ELF-1 (cell line): ENCODE data around the gene EYS.
"Not testable (repeated sequence)": the region's sequence is repeated elsewhere in the genome, so short reads cannot be mapped to it uniquely, and the experiment has no call there.

ENCODE experiments used
- DNase-seq: peaks from one replicate; pipeline ENCODE4 v3.0.0-alpha.2; 2016; ENCODE audit warnings: low read depth, low spot score

The EYS gene

DNA sequence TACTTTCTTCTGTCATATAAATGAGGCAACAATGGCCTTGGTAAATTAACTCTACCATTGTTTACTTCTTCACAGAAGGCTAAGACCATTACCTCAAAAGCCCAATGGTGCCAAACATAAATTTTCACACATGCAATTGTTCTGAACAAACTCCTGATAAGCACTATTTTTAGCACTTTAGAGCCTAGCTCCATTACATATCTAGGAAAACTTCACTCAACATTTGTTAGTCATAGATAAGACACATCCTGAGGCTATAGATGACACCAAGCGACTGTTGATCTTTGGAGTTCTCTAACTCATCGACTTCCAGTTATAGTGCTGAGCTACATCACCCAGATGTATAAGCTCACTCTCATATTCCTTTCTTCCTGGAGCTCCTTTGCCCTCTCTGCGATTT, 245.9 kb downstream of the EYS start:
- no peak for DNase-seq

DNA sequence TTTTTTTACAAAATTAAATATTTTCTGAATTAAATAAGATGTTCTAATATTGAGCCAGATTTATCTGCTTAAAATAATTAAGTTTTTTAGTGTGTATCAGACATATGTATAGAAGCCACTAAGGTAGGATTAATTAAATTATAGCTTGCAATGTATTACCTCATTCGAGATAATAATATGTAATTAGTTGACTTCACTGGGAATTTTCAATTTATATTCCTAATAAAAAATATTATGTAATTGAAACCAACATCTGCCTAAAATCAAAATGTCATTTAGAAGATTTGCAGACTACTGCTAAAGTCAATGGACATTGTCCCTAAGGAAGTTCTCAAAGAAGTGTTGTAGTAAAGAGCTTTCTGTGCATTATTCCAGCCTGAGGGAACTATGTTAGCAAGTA, 254.7 kb downstream of the EYS start:
- no peak for DNase-seq

DNA sequence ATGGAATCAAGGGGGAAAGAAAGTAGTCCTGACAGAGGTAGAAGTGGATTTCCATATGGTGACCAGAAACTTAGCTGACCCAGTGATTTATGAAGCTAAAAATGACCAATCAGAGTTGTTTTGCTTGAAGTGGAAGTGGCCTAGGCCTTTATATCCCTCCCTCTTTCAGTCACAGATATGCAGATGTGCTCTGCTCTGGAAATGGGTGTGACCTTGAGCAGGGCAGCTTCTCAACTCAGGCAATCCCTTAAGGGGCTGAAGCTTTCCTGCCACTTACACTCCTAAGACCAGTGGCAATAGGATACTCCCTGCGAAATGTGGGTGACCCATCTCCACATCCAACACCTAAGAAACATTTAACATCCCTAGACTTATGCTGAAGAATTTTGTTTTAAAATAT, 256.6 kb downstream of the EYS start:
- peak; percentile 3 for DNase-seq

DNA sequence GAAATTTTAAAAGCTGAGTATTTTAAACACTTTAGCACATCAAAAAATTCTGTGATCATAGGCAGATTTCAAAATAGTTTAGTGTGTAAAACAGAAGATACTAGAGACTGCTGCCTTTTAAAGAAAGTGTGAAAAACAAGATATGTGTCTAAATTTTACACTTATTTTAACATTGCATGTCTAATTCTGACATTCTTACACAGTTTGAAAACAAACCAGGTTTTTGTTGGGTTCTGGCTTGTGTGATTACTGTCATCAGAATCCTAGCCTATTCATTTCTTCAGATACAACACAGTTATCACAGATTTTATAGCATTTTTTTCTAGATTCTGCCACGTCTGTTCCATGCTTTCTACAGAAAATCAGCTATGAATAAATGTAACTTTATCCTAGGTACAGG, 257.1 kb downstream of the EYS start:
- no peak for DNase-seq

DNA sequence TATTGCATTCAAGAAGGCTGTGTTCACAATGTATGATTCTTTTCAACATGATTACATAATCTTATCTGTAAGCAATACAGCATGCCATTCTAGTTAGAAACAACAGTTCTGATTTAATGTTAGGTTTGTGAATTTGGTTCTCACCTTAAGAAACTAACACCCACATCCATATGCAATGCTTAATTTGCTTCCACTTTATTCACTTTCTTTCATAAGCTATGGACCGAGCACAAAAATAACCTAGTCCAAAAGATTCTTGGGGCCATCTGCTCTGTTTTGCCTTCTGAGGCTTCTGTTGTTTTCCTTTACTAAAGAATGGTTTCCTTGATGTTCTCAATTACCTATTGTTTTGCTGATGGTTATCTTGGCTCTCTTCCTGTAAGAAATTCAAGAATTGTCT, 258.2 kb downstream of the EYS start:
- no peak for DNase-seq

DNA sequence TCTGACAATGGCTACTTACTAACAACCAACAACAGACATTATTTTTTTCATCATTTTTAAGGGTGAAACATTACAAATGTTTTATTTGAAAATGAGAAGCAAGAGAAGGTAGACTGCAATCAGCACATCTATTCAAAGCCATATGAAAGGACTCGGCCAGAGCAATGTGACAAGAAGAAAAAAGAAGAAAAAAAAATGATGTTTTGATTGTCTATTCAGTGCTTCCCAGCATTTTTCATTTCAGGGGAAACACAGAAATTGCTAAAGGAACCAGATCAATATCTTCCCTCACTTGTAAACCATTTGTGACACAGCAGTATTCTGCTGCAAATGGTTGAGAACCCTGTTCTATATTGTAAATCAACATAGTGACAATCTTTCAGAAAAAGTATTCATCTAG, 270.7 kb downstream of the EYS start:
- DNase-seq = no peak

DNA sequence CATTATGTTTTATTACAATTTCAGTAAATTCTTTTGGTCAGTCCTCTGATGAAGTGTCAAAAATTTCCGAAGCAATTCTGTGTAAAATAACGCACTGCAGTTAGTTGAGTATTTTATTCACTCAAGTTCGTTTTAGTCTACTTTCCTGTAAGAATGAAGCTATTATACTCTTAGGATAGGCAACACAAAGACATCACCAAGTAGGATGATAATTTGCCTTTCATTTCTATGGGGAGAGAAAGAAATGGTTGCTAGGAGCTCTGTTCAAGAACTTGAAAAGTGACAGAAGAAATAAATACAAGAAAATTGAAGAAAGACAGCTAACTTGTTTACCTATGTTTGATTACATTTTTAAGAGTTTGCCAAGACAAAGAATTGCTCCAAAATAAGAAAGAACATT, 290.4 kb downstream of the EYS start:
- DNase-seq = no peak

DNA sequence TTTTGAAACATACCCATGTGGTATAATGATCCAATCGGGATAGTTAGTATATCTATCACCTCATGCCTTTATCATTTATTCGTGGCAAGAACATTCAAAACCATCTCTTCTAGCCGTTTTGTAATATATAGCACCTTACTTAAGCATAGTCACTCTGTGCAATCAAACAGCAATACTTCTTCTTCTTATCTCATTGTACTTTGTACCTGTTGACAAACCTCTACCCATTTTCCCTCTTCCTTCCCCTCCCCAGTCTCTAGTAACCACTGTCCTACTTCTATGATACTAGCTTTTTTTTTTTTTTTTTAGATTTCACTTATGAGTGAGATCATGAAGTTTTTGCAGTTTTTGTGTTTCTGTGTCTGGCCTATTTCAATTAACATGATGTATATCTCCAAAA, 296.7 kb downstream of the EYS start:
- no peak for DNase-seq

DNA sequence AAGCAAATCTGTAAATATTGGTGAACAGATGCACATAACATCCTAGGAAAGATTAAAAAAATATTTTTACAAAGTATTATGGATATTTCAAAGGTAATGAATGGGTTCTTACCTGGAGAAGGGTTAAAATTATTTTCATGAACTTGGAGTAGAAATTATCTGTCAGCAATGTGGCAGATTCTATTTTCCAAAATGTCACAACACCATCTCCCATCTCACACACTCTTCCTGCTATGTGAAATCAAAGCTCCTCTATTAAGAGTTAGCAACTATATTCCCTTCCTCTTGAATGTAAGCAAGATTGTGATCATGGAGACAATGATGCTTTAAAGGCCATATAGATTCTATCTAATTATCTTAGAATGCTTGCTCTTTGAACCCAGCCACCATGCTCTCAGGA, 304.5 kb downstream of the EYS start:
- DNase-seq = no peak

DNA sequence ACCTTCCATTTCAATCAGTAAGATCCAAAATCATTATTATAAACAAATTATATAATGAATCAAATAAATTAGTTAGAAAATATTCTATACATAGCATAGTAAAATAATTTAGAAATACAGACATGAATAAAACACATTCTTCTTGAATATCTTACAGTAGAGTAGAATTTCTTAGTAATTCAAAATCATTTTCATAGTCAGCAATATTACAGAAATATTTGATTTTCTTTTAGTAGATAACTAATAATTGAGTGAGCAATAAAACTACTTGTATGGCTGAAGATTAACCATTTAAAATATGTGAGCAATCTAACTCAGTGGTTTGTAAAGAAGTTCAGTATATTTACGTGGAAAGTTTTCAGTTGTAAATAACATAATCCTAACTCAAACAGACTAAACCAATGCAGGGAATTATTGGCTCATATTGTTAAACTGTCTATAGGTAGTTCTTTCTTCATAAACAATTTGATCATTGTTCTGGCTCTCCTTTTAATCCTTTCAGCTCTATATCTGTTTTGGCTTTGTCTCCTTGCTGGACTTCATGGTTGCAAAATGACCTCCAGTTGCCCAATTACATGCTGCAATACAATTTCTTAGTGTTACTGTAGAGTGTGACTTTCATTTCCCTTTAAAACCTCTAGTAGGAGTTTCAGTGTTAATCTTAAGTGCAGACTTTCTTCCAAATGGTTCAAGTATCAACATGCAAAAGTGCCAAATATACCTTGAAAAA, 307.5 kb downstream of the EYS start:
- DNase-seq = no peak

DNA sequence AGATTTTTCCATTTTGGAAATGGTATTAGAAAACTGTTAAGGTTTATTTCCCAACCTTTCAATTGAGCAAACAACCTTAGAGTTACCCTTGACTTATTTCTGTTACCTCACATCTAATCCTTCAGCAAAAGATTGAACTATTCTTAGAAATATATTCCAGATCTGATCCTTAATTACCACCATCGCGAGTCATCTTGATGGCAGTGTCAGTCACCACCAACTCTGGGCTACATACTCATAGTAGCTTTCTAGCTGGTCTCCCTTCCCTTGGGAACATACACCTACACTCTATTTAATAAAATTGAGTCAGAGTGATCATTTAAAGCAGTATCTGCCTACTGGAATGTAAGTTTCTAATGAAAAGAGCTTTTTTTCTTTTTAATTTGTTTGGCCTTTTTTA, 308.2 kb downstream of the EYS start:
- DNase-seq = no peak

DNA sequence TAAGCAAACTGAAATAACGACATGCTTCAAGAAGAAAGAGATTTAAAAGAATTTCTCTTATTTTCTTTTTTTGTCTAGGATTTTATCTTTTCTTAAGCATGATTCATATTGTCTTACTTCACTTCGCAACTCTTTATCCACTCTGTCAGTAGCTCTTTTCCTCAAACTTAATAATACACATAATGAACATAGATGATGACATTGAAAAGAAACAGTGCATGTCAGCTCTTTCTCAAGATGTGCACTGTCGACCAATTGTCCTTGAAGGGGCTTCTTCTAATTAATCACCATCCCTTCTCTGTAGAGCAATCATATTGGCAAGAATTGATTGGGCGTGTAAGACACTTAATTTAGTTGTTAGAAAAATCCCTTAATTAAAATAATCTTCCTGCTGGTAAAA, 356.5 kb downstream of the EYS start:
- no peak for DNase-seq

DNA sequence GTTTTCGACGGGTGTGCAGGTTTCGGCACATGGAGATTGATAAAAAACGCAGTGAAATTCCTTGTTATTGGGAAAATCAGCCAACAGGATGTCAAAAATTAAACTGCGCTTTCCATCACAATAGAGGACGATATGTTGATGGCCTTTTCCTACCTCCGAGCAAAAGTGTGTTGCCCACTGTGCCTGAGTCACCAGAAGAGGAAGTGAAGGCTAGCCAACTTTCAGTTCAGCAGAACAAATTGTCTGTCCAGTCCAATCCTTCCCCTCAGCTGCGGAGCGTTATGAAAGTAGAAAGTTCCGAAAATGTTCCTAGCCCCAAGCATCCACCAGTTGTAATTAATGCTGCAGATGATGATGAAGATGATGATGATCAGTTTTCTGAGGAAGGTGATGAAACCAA, 404.4 kb downstream of the EYS start:
- DNase-seq = not testable (repeated sequence)

DNA sequence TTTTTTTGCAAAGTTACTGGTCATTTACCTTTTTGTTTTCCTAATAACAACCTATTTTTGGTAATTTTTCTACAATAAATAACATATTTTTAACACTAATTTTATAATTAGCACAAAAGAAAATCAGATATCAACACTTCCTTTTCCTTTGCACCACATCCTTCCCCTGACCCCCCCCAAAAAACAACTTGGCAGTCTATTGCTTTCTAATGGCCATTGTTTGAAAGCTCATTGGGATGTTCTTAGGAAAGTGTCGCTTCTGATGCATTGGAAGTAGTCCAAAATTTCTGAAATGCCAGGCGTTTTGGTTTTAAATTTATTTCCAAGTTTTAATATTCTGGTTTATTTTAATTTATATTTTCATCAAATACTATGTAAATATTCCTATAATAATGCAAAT, 407.8 kb downstream of the EYS start:
- DNase-seq = no peak

DNA sequence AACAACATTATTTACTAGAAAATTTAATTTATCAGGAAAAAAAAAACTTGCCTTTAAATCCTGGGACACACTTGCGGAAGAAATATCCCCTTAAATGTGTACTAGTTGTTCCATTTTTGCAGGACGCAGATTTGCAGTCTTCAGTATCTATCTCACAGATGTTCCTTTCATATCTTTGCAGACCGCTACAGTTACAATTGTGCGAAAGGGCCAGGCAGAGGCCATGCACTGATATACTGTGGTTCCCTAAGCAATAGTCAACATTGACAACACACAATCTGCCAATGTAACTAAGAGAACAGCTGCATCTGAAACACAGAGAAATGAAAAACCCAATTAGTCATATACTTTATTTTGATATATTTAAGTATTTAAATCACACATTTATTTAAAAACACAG, 411.2 kb downstream of the EYS start:
- no peak for DNase-seq

DNA sequence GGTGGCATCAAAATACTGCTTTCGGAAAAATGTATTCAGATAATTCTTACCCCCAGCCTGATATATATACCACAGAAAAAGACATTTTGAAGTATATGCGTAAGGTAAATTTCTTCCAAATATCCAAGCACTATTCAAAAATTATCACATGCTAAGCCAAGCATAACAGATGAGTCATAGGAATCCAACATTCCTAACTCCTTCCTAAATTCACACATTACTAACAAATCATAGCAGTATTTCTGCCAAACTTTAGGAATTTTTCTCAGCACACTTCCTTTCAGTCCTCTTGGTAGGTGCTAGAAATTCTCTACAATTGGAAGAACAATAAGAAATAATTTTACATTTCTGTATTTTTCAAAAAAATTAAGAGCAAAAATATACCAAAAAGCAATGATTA, 417.5 kb downstream of the EYS start:
- DNase-seq = no peak

DNA sequence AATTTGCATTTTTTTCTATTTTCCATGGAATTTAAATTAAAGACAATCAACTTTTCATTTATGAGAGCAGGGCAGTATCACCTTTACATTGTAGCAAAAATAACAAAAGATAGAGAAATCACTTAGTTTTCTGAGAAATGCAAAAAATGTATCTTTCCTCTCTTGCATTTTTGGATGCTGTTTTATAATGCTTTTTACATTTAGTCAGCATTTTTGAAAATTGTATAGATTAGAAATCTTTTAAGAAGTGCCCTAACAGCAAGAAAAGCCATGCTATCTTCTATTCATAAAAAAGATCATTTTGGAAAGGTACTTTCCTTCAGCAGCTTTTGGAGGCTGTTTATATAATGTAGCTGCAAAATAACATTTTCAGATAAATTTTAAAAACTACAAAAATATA, 421.8 kb downstream of the EYS start:
- no peak for DNase-seq

DNA sequence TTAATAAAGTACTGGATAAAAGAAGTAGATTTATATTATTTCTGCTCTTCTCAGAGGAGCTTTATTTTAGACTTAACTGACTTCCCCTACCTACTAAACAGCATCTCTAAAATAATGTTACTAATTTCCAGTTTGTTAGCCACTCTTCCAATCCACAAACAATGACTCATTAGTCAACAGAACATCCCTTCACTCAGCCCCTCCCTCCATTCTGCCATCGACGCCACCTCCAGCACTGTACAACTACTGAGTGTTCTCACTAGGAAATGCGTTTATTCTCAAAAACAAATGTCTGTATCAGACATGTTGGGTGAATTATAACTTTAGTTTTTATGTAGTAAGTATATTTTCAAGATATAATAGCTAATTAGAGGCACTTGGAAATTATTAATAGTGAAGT, 427.0 kb downstream of the EYS start:
- DNase-seq = no peak

DNA sequence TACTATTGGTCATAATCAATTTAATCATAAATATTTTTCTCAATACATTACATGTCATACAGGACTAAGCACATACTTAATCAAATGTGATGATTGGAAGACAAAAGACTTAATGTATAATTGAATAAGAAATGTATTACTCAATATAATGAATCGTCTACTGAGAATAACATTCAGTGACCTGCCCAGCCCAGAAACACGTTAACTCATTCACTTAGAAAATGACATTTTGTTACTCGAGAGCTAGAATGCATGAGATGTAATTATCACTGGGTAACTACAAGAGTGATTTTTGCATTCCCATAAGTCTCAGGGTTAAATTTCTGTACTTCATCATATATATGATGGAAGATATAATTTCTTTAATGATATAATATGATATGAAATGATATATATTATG, 444.8 kb downstream of the EYS start:
- DNase-seq = no peak

DNA sequence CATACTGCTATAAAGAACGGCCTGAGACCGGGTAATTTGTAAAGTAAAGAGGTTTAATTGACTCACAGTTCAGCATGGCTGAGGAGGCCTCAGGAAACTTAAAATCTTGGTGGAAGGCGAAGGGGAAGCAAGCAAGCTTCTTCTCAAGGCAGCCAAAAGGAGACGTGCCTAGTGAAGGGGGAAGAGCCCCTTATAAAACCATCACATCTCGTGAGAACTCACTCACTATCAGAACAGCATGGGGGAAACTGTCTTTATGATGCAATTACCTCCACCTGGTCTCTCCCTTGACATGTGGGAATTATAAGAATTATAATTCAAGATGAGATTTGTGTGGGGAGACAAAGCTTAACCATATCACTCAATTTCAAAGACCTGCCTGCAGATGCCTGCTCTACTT, 447.0 kb downstream of the EYS start:
- DNase-seq = no peak

DNA sequence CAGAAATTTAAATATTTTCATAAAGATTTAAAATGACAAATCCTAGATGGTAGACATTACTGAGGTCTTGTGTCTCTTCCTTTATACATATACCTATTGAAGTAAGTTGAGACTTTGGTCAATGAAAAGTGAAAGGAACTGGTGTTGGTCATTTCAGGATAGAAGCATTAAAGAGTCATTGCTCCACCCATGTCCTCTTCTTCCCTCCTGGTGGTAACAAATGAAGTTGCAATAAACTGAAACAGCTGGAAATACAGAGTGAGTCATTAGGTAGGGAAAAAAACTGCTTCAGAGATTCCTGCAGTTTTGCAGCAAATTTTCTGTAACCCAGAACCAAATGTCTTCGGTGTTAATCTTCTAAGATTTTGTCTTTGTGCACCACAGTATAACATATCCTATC, 448.0 kb downstream of the EYS start:
- DNase-seq = no peak

DNA sequence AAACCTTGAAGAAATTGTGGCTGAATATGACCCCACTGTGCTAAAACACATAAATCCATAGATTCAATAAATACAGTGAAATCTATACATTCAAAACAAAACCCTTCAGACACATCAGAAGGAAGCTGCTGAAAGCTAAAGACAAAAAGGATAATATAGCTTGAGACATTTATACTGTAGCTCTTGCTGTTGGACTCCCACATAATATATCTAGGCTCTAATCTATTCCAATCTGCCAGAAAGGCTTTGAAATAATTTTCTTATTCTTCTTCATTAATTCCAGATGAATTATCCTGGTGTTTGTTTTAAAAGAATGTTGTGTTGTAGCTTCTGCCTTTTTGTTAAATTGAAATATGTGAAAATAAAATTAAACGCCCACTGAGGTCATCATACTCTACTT, 454.0 kb downstream of the EYS start:
- DNase-seq = no peak

DNA sequence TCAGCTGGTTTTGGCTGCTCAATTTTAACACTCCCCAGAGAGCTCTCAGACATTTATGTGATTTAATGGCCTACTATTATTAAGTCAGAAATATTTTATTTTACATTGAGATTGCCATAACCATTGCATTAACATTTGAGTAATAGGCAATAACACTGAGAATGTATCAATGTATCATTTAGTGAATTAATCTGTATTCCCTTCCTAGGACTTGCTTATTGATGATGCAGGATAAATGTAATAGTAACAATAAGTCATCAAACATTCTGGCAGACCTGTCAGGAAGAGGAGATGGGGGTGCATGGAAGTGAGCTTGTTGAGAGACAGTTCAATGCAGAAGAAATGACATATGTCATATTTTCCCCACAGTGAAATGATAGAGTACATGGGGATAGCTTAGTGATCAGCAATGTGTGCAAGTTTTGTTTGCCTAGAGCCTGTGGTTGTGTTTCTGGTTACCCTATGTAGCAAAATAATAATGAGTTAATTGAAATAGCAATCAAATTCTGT, 458.9 kb downstream of the EYS start:
- no peak for DNase-seq

DNA sequence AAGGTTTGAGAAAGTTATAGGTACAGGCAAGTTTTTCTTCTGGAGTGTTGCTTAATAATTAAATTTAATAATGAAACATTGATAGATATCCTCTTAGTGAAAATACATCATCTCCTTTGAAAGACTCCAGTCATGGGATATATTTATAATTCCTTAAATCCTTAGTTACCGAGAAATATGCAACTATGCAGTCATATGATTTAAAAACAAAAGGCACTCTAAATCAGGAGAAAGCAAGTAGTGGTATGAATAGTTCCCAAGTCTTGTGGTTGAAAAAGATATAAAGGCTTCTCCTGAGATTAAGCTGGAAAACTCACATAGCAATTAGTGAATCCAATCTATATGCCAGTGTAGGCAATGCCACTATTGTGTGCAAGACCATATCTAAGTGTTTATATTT, 475.4 kb downstream of the EYS start:
- DNase-seq = no peak
